CD4-positive, alpha-beta T cell (primary cell): ENCODE measurements around the gene DOK3. TPM values are rescaled to one million over a fixed set of nuclear protein-coding genes. Genes with fewer than 3 reads are reported as not detected.

Experiments used
- ATAC-seq: fragments of 200-7000 bp; cut with Tn5 transposase; one replicate; pipeline ENCODE4 v1.10.0; 2022; ENCODE audit warnings: mild to moderate bottlenecking; ENCODE audit not compliant: poor library complexity
- CTCF ChIA-PET: fragments of 350-600 bp; sonication (Branson Sonifier 250); formaldehyde crosslinking; loops from one replicate; lab custom pipeline; 2021; ENCODE audit warnings: antibody characterized with exemption, inconsistent platforms; lab: Charles Lee
- POLR2A ChIA-PET: fragments of 350-600 bp; sonication (Branson Sonifier 250); formaldehyde crosslinking; loops from one replicate; lab custom pipeline; 2021; ENCODE audit warnings: antibody characterized with exemption, inconsistent platforms; lab: Charles Lee
- DNase-seq, 14 experiments: peaks; one replicate each; pipeline ENCODE4 v3.0.0-alpha.2; 2013 to 2020; ENCODE audit warnings: mixed read lengths in 2 of 14
- H3K27ac ChIP-seq, 2 donors: one replicate each; pipeline versions ENCODE4 v1.5.1 to v1.7.0; 2013; ENCODE audit warnings: low read length in 2 of 2, low read depth in 1 of 2, mild to moderate bottlenecking in 1 of 2
- H3K27me3 ChIP-seq, 2 experiments: 1 replicate in 1 of 2; 2 replicates in 1 of 2; pipeline versions ENCODE4 v1.6.1 to v1.7.0; 2013; ENCODE audit warnings: low read length in 2 of 2, control low read depth in 1 of 2, mild to moderate bottlenecking in 1 of 2, moderate library complexity in 1 of 2; ENCODE audit not compliant: insufficient read depth in 2 of 2, control insufficient read depth in 1 of 2
- H3K36me3 ChIP-seq: one replicate; pipeline ENCODE4 v1.6.1; 2013; ENCODE audit warnings: low read length, control low read depth; ENCODE audit not compliant: insufficient read depth
- H3K4me1 ChIP-seq: one replicate; pipeline ENCODE4 v1.6.1; 2013; ENCODE audit warnings: low read length, control low read depth; ENCODE audit not compliant: insufficient read depth
- H3K4me3 ChIP-seq: one replicate; pipeline ENCODE4 v1.5.1; 2013; ENCODE audit warnings: mild to moderate bottlenecking, low read length, moderate library complexity
- H3K9me3 ChIP-seq, 2 experiments: 1 replicate in 1 of 2; 2 replicates in 1 of 2; pipeline versions ENCODE4 v1.6.1 to v1.7.0; 2013; ENCODE audit warnings: low read length in 2 of 2, mild to moderate bottlenecking in 2 of 2, control low read depth in 1 of 2, moderate library complexity in 1 of 2; ENCODE audit not compliant: control insufficient read depth in 1 of 2, insufficient read depth in 1 of 2
- H3K27ac Mint-ChIP-seq: one replicate; pipeline ENCODE4 v1.8.0; 2020; ENCODE audit warnings: mixed read lengths
- H3K27me3 Mint-ChIP-seq: one replicate; pipeline ENCODE4 v1.8.0; 2021; ENCODE audit warnings: mixed read lengths
- H3K36me3 Mint-ChIP-seq: one replicate; pipeline ENCODE4 v1.8.0; 2021; ENCODE audit warnings: low read depth, mixed read lengths
- H3K4me1 Mint-ChIP-seq: one replicate; pipeline ENCODE4 v1.8.0; 2021; ENCODE audit warnings: low read depth, mixed read lengths
- H3K4me3 Mint-ChIP-seq: one replicate; pipeline ENCODE4 v1.8.0; 2020; ENCODE audit warnings: mild to moderate bottlenecking, mixed read lengths
- H3K9me3 Mint-ChIP-seq: one replicate; pipeline ENCODE4 v1.8.0; 2020; ENCODE audit warnings: mixed read lengths
- intact Hi-C, 2 experiments: fragments of 100-400 bp; cut with DNase I in 1 of 2; cut with micrococcal nuclease in 1 of 2; formaldehyde crosslinking; loops; one replicate each; pipeline versions ENCODE4 v1.15.1 to v1.9.0; 2023 to 2025; cut with DNase I, micrococcal nuclease
- total RNA-seq, 174 experiments: library from RNA in 2 of 174; stranded (reverse) in 2 of 174; gene quantifications; one replicate each; pipeline ENCODE4 v1.2.3 and lab custom pipeline; 2021 to 2026
- TF ChIP-seq, protein P1 (sequence below): fragments of 200-600 bp; IDR thresholded peaks from one replicate; pipeline ENCODE4 v1.8.0; 2022; ENCODE audit warnings: antibody characterized with exemption, mild to moderate bottlenecking

DOK3 gene
- total RNA-seq, 2 experiments from 2014 or later: 1.3 to 1.4 TPM

DNA sequence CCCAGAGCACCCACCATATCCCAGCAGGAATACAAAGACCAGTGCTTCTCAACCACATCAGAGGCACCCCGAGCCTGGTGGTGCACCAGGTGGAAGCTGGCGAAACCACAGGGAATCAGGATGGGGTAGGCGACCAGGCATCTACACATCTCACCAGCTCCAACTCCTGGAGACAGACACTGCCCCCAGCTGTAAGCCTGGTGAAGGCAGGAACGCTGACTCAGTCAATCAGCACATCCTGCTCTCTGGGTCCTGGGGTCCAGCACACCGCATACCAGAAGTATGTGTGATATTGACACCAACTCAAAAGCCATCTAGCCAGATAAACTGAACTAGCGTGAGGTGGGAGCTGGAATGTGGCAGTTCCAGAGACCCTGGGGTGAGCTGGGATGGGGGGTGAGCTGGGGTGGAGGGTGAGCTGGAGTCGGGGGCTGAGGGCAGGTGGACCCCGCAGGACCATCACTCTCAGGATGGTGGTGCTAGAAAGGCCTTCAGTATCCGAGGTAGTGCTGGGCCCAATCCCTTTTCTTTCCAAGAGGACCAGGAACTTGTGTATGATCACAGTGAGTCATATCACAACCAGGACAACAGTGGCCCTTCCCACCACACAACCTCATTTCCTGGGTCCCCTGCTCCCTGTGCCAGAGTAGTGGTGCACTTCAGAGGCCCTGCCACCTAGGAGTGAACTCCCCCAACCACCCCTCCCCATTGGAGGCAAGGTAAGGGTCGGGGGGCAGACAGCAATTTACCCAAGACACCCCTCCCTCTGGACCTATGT, 38.7 kb downstream of the DOK3 start:
- Mint-ChIP-seq H3K27me3 (peaks cover 6% of the 10 kb centered on the region), H3K4me3 (peak overlapping the region; percentile 67), H3K36me3 (no peaks in the 10 kb centered on the region), H3K27ac (no peak overlapping the region), H3K9me3 (no peaks in the 10 kb centered on the region), H3K4me1 (peaks cover 17% of the 10 kb centered on the region)
- no peaks in the 10 kb centered on the region for H3K36me3 ChIP-seq
- H3K27ac ChIP-seq: no peak overlapping the region
- ChIA-PET POLR2A (interaction anchor here (1.4 to 1.7 kb wide), 2 partner anchors 16 to 80 kb away, joined by 3 to 6 read pairs; no protein-coding TSS in a partner anchor), CTCF (interaction anchor here (1.0 to 1.4 kb wide), 2 partner anchors 14 to 15 kb away, joined by 3 to 4 read pairs; no protein-coding TSS in a partner anchor)
- H3K4me1 ChIP-seq: peaks cover 28% of the 10 kb centered on the region
- H3K4me3 ChIP-seq: no peak overlapping the region
- ATAC-seq: no peak
- peaks cover 0 to 5% of the 10 kb centered on the region in 2 experiments for H3K27me3 ChIP-seq
- TF ChIP-seq, protein P1, sequence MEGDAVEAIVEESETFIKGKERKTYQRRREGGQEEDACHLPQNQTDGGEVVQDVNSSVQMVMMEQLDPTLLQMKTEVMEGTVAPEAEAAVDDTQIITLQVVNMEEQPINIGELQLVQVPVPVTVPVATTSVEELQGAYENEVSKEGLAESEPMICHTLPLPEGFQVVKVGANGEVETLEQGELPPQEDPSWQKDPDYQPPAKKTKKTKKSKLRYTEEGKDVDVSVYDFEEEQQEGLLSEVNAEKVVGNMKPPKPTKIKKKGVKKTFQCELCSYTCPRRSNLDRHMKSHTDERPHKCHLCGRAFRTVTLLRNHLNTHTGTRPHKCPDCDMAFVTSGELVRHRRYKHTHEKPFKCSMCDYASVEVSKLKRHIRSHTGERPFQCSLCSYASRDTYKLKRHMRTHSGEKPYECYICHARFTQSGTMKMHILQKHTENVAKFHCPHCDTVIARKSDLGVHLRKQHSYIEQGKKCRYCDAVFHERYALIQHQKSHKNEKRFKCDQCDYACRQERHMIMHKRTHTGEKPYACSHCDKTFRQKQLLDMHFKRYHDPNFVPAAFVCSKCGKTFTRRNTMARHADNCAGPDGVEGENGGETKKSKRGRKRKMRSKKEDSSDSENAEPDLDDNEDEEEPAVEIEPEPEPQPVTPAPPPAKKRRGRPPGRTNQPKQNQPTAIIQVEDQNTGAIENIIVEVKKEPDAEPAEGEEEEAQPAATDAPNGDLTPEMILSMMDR: no peak
- intact Hi-C loops: no loop called here
- no peak for DNase-seq
- no peaks in the 10 kb centered on the region for H3K9me3 ChIP-seq

DNA sequence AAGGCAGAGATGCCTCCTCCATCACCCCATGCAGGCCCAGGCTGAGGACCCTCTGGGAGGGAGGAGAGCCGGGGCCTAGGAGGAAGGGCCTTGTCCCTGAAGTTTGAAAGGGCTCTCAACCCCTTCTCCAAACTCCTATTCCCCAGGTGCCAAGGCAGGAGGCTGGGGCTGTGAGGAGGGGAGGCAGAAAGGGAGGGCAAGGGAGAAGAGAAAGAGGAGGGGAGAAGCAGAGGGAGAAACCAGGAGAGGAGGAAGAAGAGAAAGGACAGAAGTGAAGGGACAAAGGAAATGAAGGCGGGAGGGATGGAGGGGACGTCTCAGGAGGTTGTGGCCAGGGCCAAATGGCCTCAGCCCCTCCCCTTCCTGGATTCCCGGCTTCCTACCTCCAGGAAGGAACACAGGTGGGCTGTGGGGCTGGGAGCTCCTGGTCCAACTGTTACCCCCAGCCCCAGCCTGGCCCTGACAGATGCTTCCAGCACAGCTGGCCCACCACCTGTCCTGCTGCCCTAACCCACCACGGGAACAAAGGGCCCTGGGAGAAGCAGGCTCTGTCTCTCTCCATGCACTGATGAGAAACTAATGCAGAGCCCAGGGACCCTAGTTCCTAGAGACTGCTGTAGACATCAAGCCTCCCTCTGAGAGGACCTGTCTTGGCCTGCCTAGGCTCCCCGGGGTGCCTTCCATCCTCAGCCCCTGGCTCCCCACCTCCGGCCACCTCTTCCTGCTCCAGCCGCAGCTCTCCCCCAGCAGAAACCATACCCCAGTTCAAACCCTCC, 39.7 kb downstream of the DOK3 start:
- peaks cover 28% of the 10 kb centered on the region for H3K4me1 ChIP-seq
- ChIA-PET POLR2A (interaction anchor here (1.4 kb wide), 1 partner anchor 79 kb away, joined by 3 read pairs; no protein-coding TSS in a partner anchor), CTCF (interaction anchor here (1.4 kb wide), 1 partner anchor 160 kb away, joined by 3 read pairs; no protein-coding TSS in a partner anchor)
- H3K36me3 ChIP-seq: no peaks in the 10 kb centered on the region
- no peaks in the 10 kb centered on the region for H3K9me3 ChIP-seq
- H3K27me3 ChIP-seq: peaks cover 0 to 5% of the 10 kb centered on the region in 2 experiments
- Mint-ChIP-seq H3K27ac (no peak overlapping the region), H3K4me3 (peak overlapping the region; percentile 79), H3K4me1 (peaks cover 8% of the 10 kb centered on the region), H3K9me3 (no peaks in the 10 kb centered on the region), H3K27me3 (peaks cover 6% of the 10 kb centered on the region), H3K36me3 (no peaks in the 10 kb centered on the region)
- TF ChIP-seq, protein P1: no peak
- DNase-seq: no peak
- ATAC-seq: no peak
- H3K4me3 ChIP-seq: no peak overlapping the region
- no peak overlapping the region for H3K27ac ChIP-seq
- intact Hi-C loops: no loop called here

DNA sequence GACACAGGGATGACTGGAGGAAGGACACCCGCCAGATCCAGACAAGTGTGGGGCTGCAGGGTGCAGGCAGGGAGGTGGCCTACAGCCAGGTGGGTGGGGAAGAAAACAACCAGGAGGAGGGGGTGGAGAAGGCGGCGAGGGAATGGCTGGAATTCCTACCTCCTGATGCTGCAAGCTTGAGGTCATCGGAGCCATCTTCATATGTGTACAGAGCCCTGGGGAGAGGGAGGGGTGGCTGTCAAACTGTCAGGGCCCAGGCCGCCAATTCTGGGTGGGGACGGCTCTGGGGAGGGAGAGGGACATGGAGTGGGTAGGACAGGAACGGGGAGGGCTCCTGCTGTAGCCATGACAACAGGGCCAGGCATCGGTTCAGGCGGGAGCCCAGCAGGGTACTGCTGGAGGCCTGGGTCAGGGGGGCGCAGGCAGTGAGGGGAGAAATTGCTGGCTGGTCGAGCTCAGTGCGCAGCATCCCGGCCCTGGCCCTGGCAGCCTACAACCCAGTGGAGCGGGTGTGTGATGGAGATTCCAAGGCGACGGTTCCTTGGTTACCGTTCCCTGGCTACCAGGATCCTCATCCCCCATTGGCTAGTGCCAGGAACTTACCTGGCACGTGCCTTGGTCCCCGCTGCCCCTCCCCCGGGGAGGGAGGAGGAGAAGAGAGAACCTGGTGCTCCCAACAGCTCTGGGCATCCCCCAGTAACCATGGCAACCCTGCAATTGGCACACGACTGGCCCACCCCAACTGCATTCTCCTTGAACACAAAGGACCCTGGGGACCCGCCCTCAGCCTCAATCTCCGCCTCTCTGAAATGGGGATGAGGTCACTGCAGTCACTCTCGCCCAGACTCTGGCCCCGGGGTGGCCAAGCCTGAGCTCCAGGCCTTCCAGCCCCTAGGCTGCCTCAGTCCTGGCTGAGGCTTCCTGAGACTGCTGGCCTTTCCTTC, 40.7 kb downstream of the DOK3 start:
- Mint-ChIP-seq H3K4me1 (peaks cover 2% of the 10 kb centered on the region), H3K9me3 (no peaks in the 10 kb centered on the region), H3K27ac (no peak overlapping the region), H3K4me3 (no peak overlapping the region), H3K27me3 (peaks cover 2% of the 10 kb centered on the region), H3K36me3 (no peaks in the 10 kb centered on the region)
- CTCF ChIA-PET: interaction anchor here (1.4 kb wide), 1 partner anchor 159 kb away, joined by 3 read pairs; no protein-coding TSS in a partner anchor
- intact Hi-C loops: no loop called here
- no peak overlapping the region for H3K27ac ChIP-seq
- TF ChIP-seq, protein P1: no peak
- POLR2A ChIA-PET: interaction anchor here (0.6 kb wide), 1 partner anchor 275 kb away, joined by 4 read pairs; no protein-coding TSS in a partner anchor
- no peaks in the 10 kb centered on the region for H3K36me3 ChIP-seq
- ATAC-seq (no peak), DNase-seq (no peak)
- peaks cover 0 to 5% of the 10 kb centered on the region in 2 experiments for H3K27me3 ChIP-seq
- peaks cover 18% of the 10 kb centered on the region for H3K4me1 ChIP-seq
- H3K9me3 ChIP-seq: no peaks in the 10 kb centered on the region
- no peak overlapping the region for H3K4me3 ChIP-seq
